WI38 (cell line): Measurements from ENCODE around the gene ATG7.

Experiments used
- H3K4me3 ChIP-seq: 2 replicates; pipeline ENCODE4 v1.5.1; 2011; ENCODE audit warnings: low read depth, mild to moderate bottlenecking, control low read depth, low read length
- CTCF ChIP-seq: IDR thresholded peaks from 2 replicates; pipeline ENCODE4 v1.5.1; 2012; ENCODE audit warnings: low read depth, mild to moderate bottlenecking, control low read depth, low read length

ATG7 gene

GRCh38 chr3:11596387-11596786 lies 324.2 kb downstream of the ATG7 start:
- no peak for TF ChIP-seq CTCF
- H3K4me3 ChIP-seq, result no peak overlapping the region

- H3K4me3 ChIP-seq, result no peak overlapping the region
- TF ChIP-seq CTCF, result no peak
These were observed 328.5 kb downstream of the ATG7 start for GRCh38 chr3:11600501-11601282.

GRCh38 chr3:11601446-11602238 lies 329.4 kb downstream of the ATG7 start:
- no peak for TF ChIP-seq CTCF
- no peak overlapping the region for H3K4me3 ChIP-seq

GRCh38 chr3:11602239-11602840 lies 330.1 kb downstream of the ATG7 start:
- no peak overlapping the region for H3K4me3 ChIP-seq
- no peak for TF ChIP-seq CTCF

GRCh38 chr3:11602886-11603527 lies 330.8 kb downstream of the ATG7 start:
- H3K4me3 ChIP-seq, result peak overlapping the region; percentile 26
- TF ChIP-seq CTCF, result no peak

GRCh38 chr3:11603628-11604027 lies 331.4 kb downstream of the ATG7 start:
- no peak for TF ChIP-seq CTCF
- peak overlapping the region; percentile 26 for H3K4me3 ChIP-seq
